Measurements from ENCODE around the gene EBI3.

Gene EBI3

GRCh38 chr19:4196587-4197148 lies 32.7 kb upstream of the EBI3 start:
- Mint-ChIP-seq H3K27ac (peak overlapping the region; percentile 60), H3K4me3 (no peak overlapping the region), H3K9me3 (peaks cover 10% of the 10 kb centered on the region), H3K4me1 (ENCODE audit: low read depth) (peaks cover 9% of the 10 kb centered on the region), H3K36me3 (ENCODE audit: low read depth) (peaks cover 10% of the 10 kb centered on the region), H3K27me3 (ENCODE audit: low read depth) (peaks cover 31% of the 10 kb centered on the region)
- DNase-seq (ENCODE audit: low spot score), result no peak

GRCh38 chr19:4197228-4197624 lies 32.1 kb upstream of the EBI3 start:
- H3K9me3 Mint-ChIP-seq, result peaks cover 10% of the 10 kb centered on the region
- DNase-seq (ENCODE audit: low spot score), result no peak
- H3K27me3 Mint-ChIP-seq (ENCODE audit: low read depth), result peaks cover 31% of the 10 kb centered on the region
- H3K4me1 Mint-ChIP-seq (ENCODE audit: low read depth), result peaks cover 9% of the 10 kb centered on the region
- peak overlapping the region; percentile 9 for H3K4me3 Mint-ChIP-seq
- peak overlapping the region; percentile 60 for H3K27ac Mint-ChIP-seq
- H3K36me3 Mint-ChIP-seq (ENCODE audit: low read depth), result peaks cover 10% of the 10 kb centered on the region

- H3K27ac Mint-ChIP-seq, result no peak overlapping the region
Observed at GRCh38 chr19:4197625-4198466, 31.5 kb upstream of the EBI3 start.

GRCh38 chr19:4198467-4199126 lies 30.7 kb upstream of the EBI3 start:
- Mint-ChIP-seq H3K27ac (no peak overlapping the region), H3K4me3 (no peak overlapping the region), H3K36me3 (ENCODE audit: low read depth) (peaks cover 10% of the 10 kb centered on the region), H3K27me3 (ENCODE audit: low read depth) (peaks cover 31% of the 10 kb centered on the region), H3K4me1 (ENCODE audit: low read depth) (peaks cover 9% of the 10 kb centered on the region), H3K9me3 (peaks cover 10% of the 10 kb centered on the region)
- DNase-seq (ENCODE audit: low spot score), result no peak

More at GRCh38 chr19:4197625-4198466, 31.5 kb upstream of the EBI3 start:
- DNase-seq (ENCODE audit: low spot score), result no peak
- peaks cover 10% of the 10 kb centered on the region for H3K9me3 Mint-ChIP-seq
- H3K4me1 Mint-ChIP-seq (ENCODE audit: low read depth), result peaks cover 9% of the 10 kb centered on the region
- H3K36me3 Mint-ChIP-seq (ENCODE audit: low read depth), result peaks cover 10% of the 10 kb centered on the region
- peaks cover 31% of the 10 kb centered on the region for H3K27me3 Mint-ChIP-seq (ENCODE audit: low read depth)
- peak overlapping the region; percentile 9 for H3K4me3 Mint-ChIP-seq

GRCh38 chr19:4199699-4200293 lies 29.5 kb upstream of the EBI3 start:
- Mint-ChIP-seq H3K4me3 (no peak overlapping the region), H3K27ac (no peak overlapping the region), H3K9me3 (peaks cover 10% of the 10 kb centered on the region), H3K27me3 (ENCODE audit: low read depth) (peaks cover 26% of the 10 kb centered on the region), H3K36me3 (ENCODE audit: low read depth) (peaks cover 10% of the 10 kb centered on the region), H3K4me1 (ENCODE audit: low read depth) (peaks cover 11% of the 10 kb centered on the region)
- no peak for DNase-seq (ENCODE audit: low spot score)

GRCh38 chr19:4200940-4201542 lies 28.3 kb upstream of the EBI3 start:
- Mint-ChIP-seq H3K4me3 (no peak overlapping the region), H3K27ac (no peak overlapping the region), H3K27me3 (ENCODE audit: low read depth) (peaks cover 22% of the 10 kb centered on the region), H3K9me3 (peaks cover 10% of the 10 kb centered on the region), H3K4me1 (ENCODE audit: low read depth) (peaks cover 11% of the 10 kb centered on the region), H3K36me3 (ENCODE audit: low read depth) (peaks cover 10% of the 10 kb centered on the region)
- no peak for DNase-seq (ENCODE audit: low spot score)

GRCh38 chr19:4201798-4202197 lies 27.5 kb upstream of the EBI3 start:
- Mint-ChIP-seq H3K9me3 (peaks cover 10% of the 10 kb centered on the region), H3K36me3 (ENCODE audit: low read depth) (peaks cover 10% of the 10 kb centered on the region), H3K27ac (no peak overlapping the region), H3K4me3 (no peak overlapping the region), H3K27me3 (ENCODE audit: low read depth) (peaks cover 21% of the 10 kb centered on the region), H3K4me1 (ENCODE audit: low read depth) (peaks cover 11% of the 10 kb centered on the region)
- DNase-seq (ENCODE audit: low spot score), result no peak

GRCh38 chr19:4206818-4207484 lies 22.4 kb upstream of the EBI3 start:
- H3K4me3 Mint-ChIP-seq, result no peak overlapping the region
- H3K9me3 Mint-ChIP-seq, result no peaks in the 10 kb centered on the region
- no peaks in the 10 kb centered on the region for H3K27me3 Mint-ChIP-seq (ENCODE audit: low read depth)
- H3K27ac Mint-ChIP-seq, result no peak overlapping the region
- H3K36me3 Mint-ChIP-seq (ENCODE audit: low read depth), result no peaks in the 10 kb centered on the region
- H3K4me1 Mint-ChIP-seq (ENCODE audit: low read depth), result peaks cover 2% of the 10 kb centered on the region
- DNase-seq (ENCODE audit: low spot score), result no peak

- no peaks in the 10 kb centered on the region for H3K9me3 Mint-ChIP-seq
- H3K4me1 Mint-ChIP-seq (ENCODE audit: low read depth), result peaks cover 2% of the 10 kb centered on the region
- no peaks in the 10 kb centered on the region for H3K27me3 Mint-ChIP-seq (ENCODE audit: low read depth)
- no peak overlapping the region for H3K27ac Mint-ChIP-seq
- H3K4me3 Mint-ChIP-seq, result no peak overlapping the region
- DNase-seq (ENCODE audit: low spot score), result no peak
- H3K36me3 Mint-ChIP-seq (ENCODE audit: low read depth), result no peaks in the 10 kb centered on the region
Observed at GRCh38 chr19:4208385-4209094, 20.8 kb upstream of the EBI3 start.

GRCh38 chr19:4210166-4210731 lies 19.1 kb upstream of the EBI3 start:
- H3K36me3 Mint-ChIP-seq (ENCODE audit: low read depth), result no peaks in the 10 kb centered on the region
- H3K27me3 Mint-ChIP-seq (ENCODE audit: low read depth), result no peaks in the 10 kb centered on the region
- H3K4me1 Mint-ChIP-seq (ENCODE audit: low read depth), result no peaks in the 10 kb centered on the region
- no peak overlapping the region for H3K4me3 Mint-ChIP-seq
- H3K27ac Mint-ChIP-seq, result no peak overlapping the region
- no peak for DNase-seq (ENCODE audit: low spot score)
- no peaks in the 10 kb centered on the region for H3K9me3 Mint-ChIP-seq

GRCh38 chr19:4213116-4213515 lies 16.2 kb upstream of the EBI3 start:
- Mint-ChIP-seq H3K4me1 (ENCODE audit: low read depth) (no peaks in the 10 kb centered on the region), H3K4me3 (no peak overlapping the region), H3K9me3 (no peaks in the 10 kb centered on the region), H3K27me3 (ENCODE audit: low read depth) (no peaks in the 10 kb centered on the region), H3K27ac (peak overlapping the region; percentile 31), H3K36me3 (ENCODE audit: low read depth) (no peaks in the 10 kb centered on the region)
- no peak for DNase-seq (ENCODE audit: low spot score)

- Mint-ChIP-seq H3K27me3 (ENCODE audit: low read depth) (no peaks in the 10 kb centered on the region), H3K27ac (no peak overlapping the region), H3K4me3 (no peak overlapping the region), H3K9me3 (no peaks in the 10 kb centered on the region), H3K4me1 (ENCODE audit: low read depth) (no peaks in the 10 kb centered on the region), H3K36me3 (ENCODE audit: low read depth) (no peaks in the 10 kb centered on the region)
- no peak for DNase-seq (ENCODE audit: low spot score)
Observed at GRCh38 chr19:4215807-4216206, 13.5 kb upstream of the EBI3 start.
